Measurements from ENCODE around the gene FGD3. TPM values are rescaled to one million over a fixed set of nuclear protein-coding genes. Genes with fewer than 3 reads are reported as not detected.

Gene FGD3
- polyA plus RNA-seq, 1 donor (not counting 4 experiments of a cell fraction or from before 2014, with no cell fraction given) = 0.21 TPM

GRCh38 chr9:92962846-92963245, 15.5 kb downstream of the FGD3 start:
- H4K20me1 ChIP-seq (ENCODE audit: control insufficient read depth, extremely low read depth, insufficient read depth, low read length) = no peaks in the 10 kb centered on the region
- H3K9me1 ChIP-seq (ENCODE audit: control insufficient read depth, extremely low read depth, insufficient read depth, low read length) = no peaks in the 10 kb centered on the region
- H3K79me2 ChIP-seq (ENCODE audit: control insufficient read depth, insufficient read depth, low read length) = no peaks in the 10 kb centered on the region
- no peaks in the 10 kb centered on the region for H3K36me3 ChIP-seq (ENCODE audit: control insufficient read depth in 2 of 2, extremely low read depth in 1 of 2, insufficient read depth in 2 of 2, low read length in 2 of 2)
- FAIRE-seq = no peak
- H3K27ac ChIP-seq (ENCODE audit: control insufficient read depth, insufficient read depth, low read length) = no peak overlapping the region
- H3K4me3 ChIP-seq (ENCODE audit: control insufficient read depth in 2 of 3, extremely low read depth in 1 of 3, insufficient read depth in 2 of 3, low read depth in 1 of 3, low read length in 3 of 3) = no peak overlapping the region
- dilution Hi-C loops (cut with MboI; ENCODE audit: extremely low pct_ligation_motif_present, low sequenced_read_pairs) = no loop called here
- H3K27me3 ChIP-seq (ENCODE audit: control insufficient read depth, extremely low read depth, insufficient read depth, low read length) = peaks cover 6% of the 10 kb centered on the region
- no peak overlapping the region for H2AFZ ChIP-seq (ENCODE audit: control insufficient read depth, low read length)
- no peak overlapping the region for H3K9ac ChIP-seq (ENCODE audit: control insufficient read depth, extremely low read depth, insufficient read depth, low read length)
- H3K9me3 ChIP-seq (ENCODE audit: control insufficient read depth, low read depth, low read length) = peaks cover 3% of the 10 kb centered on the region
- DNase-seq (ENCODE audit: low read depth, low spot score) = no peak
- no peak for TF ChIP-seq EZH2 (IDR thresholded peaks at IDR 0.05; ENCODE audit: low read length)
- no peak for TF ChIP-seq CTCF (optimal IDR thresholded peaks at IDR 0.05 in 1 of 3, IDR thresholded peaks at IDR 0.05 in 1 of 3, conservative IDR thresholded peaks at IDR 0.05 in 1 of 3; ENCODE audit: extremely low read depth in 1 of 3, insufficient read depth in 2 of 3, low read length in 3 of 3)
- H3K4me2 ChIP-seq (ENCODE audit: control insufficient read depth, extremely low read depth, insufficient read depth, low read depth, low read length) = no peak overlapping the region
- no peaks in the 10 kb centered on the region for H3K4me1 ChIP-seq (ENCODE audit: control insufficient read depth, extremely low read depth, insufficient read depth, low read length)

- Histone ChIP-seq H3K9me1 (ENCODE audit: control insufficient read depth, extremely low read depth, insufficient read depth, low read length) (no peaks in the 10 kb centered on the region), H2AFZ (ENCODE audit: control insufficient read depth, low read length) (no peak overlapping the region), H3K27me3 (ENCODE audit: control insufficient read depth, extremely low read depth, insufficient read depth, low read length) (peaks cover 6% of the 10 kb centered on the region), H3K4me2 (ENCODE audit: control insufficient read depth, extremely low read depth, insufficient read depth, low read depth, low read length) (no peak overlapping the region), H3K4me1 (ENCODE audit: control insufficient read depth, extremely low read depth, insufficient read depth, low read length) (no peaks in the 10 kb centered on the region), H3K79me2 (ENCODE audit: control insufficient read depth, insufficient read depth, low read length) (no peaks in the 10 kb centered on the region), H3K27ac (ENCODE audit: control insufficient read depth, insufficient read depth, low read length) (no peak overlapping the region), H3K9me3 (ENCODE audit: control insufficient read depth, low read depth, low read length) (peaks cover 3% of the 10 kb centered on the region), H3K9ac (ENCODE audit: control insufficient read depth, extremely low read depth, insufficient read depth, low read length) (no peak overlapping the region), H3K36me3 (ENCODE audit: control insufficient read depth in 2 of 2, extremely low read depth in 1 of 2, insufficient read depth in 2 of 2, low read length in 2 of 2) (no peaks in the 10 kb centered on the region), H4K20me1 (ENCODE audit: control insufficient read depth, extremely low read depth, insufficient read depth, low read length) (no peaks in the 10 kb centered on the region), H3K4me3 (ENCODE audit: control insufficient read depth in 2 of 3, extremely low read depth in 1 of 3, insufficient read depth in 2 of 3, low read depth in 1 of 3, low read length in 3 of 3) (no peak overlapping the region)
- dilution Hi-C loops (cut with MboI; ENCODE audit: extremely low pct_ligation_motif_present, low sequenced_read_pairs) = no loop called here
- no peak for TF ChIP-seq EZH2 (IDR thresholded peaks at IDR 0.05; ENCODE audit: low read length)
- TF ChIP-seq CTCF (optimal IDR thresholded peaks at IDR 0.05 in 1 of 3, IDR thresholded peaks at IDR 0.05 in 1 of 3, conservative IDR thresholded peaks at IDR 0.05 in 1 of 3; ENCODE audit: extremely low read depth in 1 of 3, insufficient read depth in 2 of 3, low read length in 3 of 3) = no peak
- FAIRE-seq = no peak
- no peak for DNase-seq (ENCODE audit: low read depth, low spot score)
Measured at GRCh38 chr9:92963831-92964606, 16.7 kb downstream of the FGD3 start.

Data from keratinocyte (primary cell).